HG02588 (cell line): ENCODE data around the gene HEATR5B.
"Not testable (repeated sequence)": the region's sequence is repeated elsewhere in the genome, so short reads cannot be mapped to it uniquely, and the experiment has no call there.

Experiments used
- ATAC-seq: cut with Tn5 transposase; IDR thresholded peaks from one replicate; pipeline ENCODE4 v1.9.1; 2021; ENCODE audit warnings: mild to moderate bottlenecking, moderate library complexity; ENCODE audit not compliant: unreplicated experiment

HEATR5B gene

GRCh38 chr2:36988008-36988407 lies 96.2 kb downstream of the HEATR5B start:
- no peak for ATAC-seq

GRCh38 chr2:36982467-36982866 lies 101.7 kb downstream of the HEATR5B start:
- no peak for ATAC-seq

GRCh38 chr2:36981911-36982310 lies 102.3 kb downstream of the HEATR5B start:
- ATAC-seq = no peak

GRCh38 chr2:36979007-36979406 lies 105.2 kb downstream of the HEATR5B start:
- not testable (repeated sequence) for ATAC-seq

GRCh38 chr2:36976065-36976464 lies 108.1 kb downstream of the HEATR5B start:
- ATAC-seq = no peak

- ATAC-seq = no peak
Measured at GRCh38 chr2:36975306-36975705, 108.9 kb downstream of the HEATR5B start.

GRCh38 chr2:36973320-36973719 lies 110.9 kb downstream of the HEATR5B start:
- ATAC-seq = no peak

- ATAC-seq = no peak
Measured at GRCh38 chr2:36971990-36972389, 112.2 kb downstream of the HEATR5B start.

GRCh38 chr2:36967236-36967876 lies 116.8 kb downstream of the HEATR5B start:
- no peak for ATAC-seq

GRCh38 chr2:36966370-36967235 lies 117.6 kb downstream of the HEATR5B start, which contains the start of gene STRN:
Gene STRN (minus strand): TSS chr2:36966536. CDS start chr2:36966463, 73 bp downstream.
- peak; percentile 97 for ATAC-seq

GRCh38 chr2:36965751-36966369 lies 118.3 kb downstream of the HEATR5B start:
- peak; percentile 27 for ATAC-seq

- ATAC-seq = no peak
Measured at GRCh38 chr2:36965206-36965605, 119.0 kb downstream of the HEATR5B start.

GRCh38 chr2:36964496-36965058 lies 119.6 kb downstream of the HEATR5B start:
- ATAC-seq = no peak

- no peak for ATAC-seq
Measured at GRCh38 chr2:36963734-36964133, 120.4 kb downstream of the HEATR5B start.

GRCh38 chr2:36963106-36963505 lies 121.1 kb downstream of the HEATR5B start:
- ATAC-seq = no peak

GRCh38 chr2:36960773-36961172 lies 123.4 kb downstream of the HEATR5B start:
- no peak for ATAC-seq

GRCh38 chr2:36960005-36960675 lies 124.0 kb downstream of the HEATR5B start:
- no peak for ATAC-seq

- no peak for ATAC-seq
Measured at GRCh38 chr2:36954977-36955607, 129.1 kb downstream of the HEATR5B start.

- no peak for ATAC-seq
Measured at GRCh38 chr2:36952748-36953197, 131.4 kb downstream of the HEATR5B start.

GRCh38 chr2:36951574-36951973 lies 132.6 kb downstream of the HEATR5B start:
- no peak for ATAC-seq
